K562 (cell line): Measurements from ENCODE around the gene RASSF1. TPM values are rescaled to one million over a fixed set of nuclear protein-coding genes. Genes with fewer than 3 reads are reported as not detected.

Experiments used
- AFF1 ChIP-seq, 2 experiments: fragments of 450-650 bp; IDR thresholded peaks; 2 replicates each; pipeline ENCODE4 v1.6.1; 2018; ENCODE audit warnings: mild to moderate bottlenecking in 2 of 2, low read depth in 1 of 2; ENCODE audit not compliant: partially characterized antibody in 2 of 2
- CHAMP1 ChIP-seq: fragments of 450-650 bp; IDR thresholded peaks from 2 replicates; pipeline ENCODE4 v1.6.1; 2016; ENCODE audit warnings: mild to moderate bottlenecking
- CTBP1 ChIP-seq: fragments of 450-650 bp; IDR thresholded peaks from 2 replicates; pipeline ENCODE4 v1.6.1; 2016; ENCODE audit warnings: borderline replicate concordance
- DIDO1 ChIP-seq: fragments of 450-650 bp; IDR thresholded peaks from 2 replicates; pipeline ENCODE4 v1.6.1; 2016; ENCODE audit warnings: low read depth, missing biosample characterization, missing genetic modification characterization
- EZH2 ChIP-seq: IDR thresholded peaks from 2 replicates; pipeline ENCODE4 v1.6.1; 2012; ENCODE audit warnings: low read depth, mild to moderate bottlenecking, inconsistent platforms, low read length, borderline replicate concordance
- GABPA ChIP-seq: fragments of 200-800 bp; sonication (Bioruptor generic); conservative IDR thresholded peaks from 2 replicates; pipeline ENCODE4 v1.6.1; 2016; ENCODE audit warnings: low read depth, missing genetic modification characterization, missing compliant biosample characterization
- HDAC6 ChIP-seq: IDR thresholded peaks from 2 replicates; pipeline ENCODE4 v1.6.1; 2012; ENCODE audit warnings: low read depth, mild to moderate bottlenecking, control low read depth, inconsistent platforms, low read length, moderate library complexity
- HMG20A ChIP-seq: fragments of 450-650 bp; formaldehyde crosslinking; conservative IDR thresholded peaks from 2 replicates; pipeline ENCODE4 v1.4.0; 2020; ENCODE audit warnings: mild to moderate bottlenecking, mixed read lengths
- HMG20B ChIP-seq: fragments of 250-450 bp; sonication (Bioruptor Pico); IDR thresholded peaks from 2 replicates; pipeline ENCODE4 v1.5.0; 2021; ENCODE audit warnings: mild to moderate bottlenecking
- KDM4B ChIP-seq, 2 experiments: fragments of 450-650 bp in 1 of 2; sonication (generic) in 1 of 2; IDR thresholded peaks; 2 replicates each; pipeline ENCODE4 v1.6.1; 2016 to 2017; ENCODE audit warnings: borderline replicate concordance in 2 of 2, antibody characterized with exemption in 1 of 2, low read depth in 1 of 2, mild to moderate bottlenecking in 1 of 2
- NCOA6 ChIP-seq: fragments of 450-650 bp; IDR thresholded peaks from 2 replicates; pipeline ENCODE4 v1.6.1; 2017; ENCODE audit warnings: mild to moderate bottlenecking
- PTBP1 ChIP-seq: fragments of 200-400 bp; formaldehyde crosslinking; IDR thresholded peaks from 2 replicates; pipeline ENCODE4 v1.6.1; 2017; ENCODE audit warnings: low read depth, low read length
- RBM39 ChIP-seq: fragments of 200-400 bp; formaldehyde crosslinking; optimal IDR thresholded peaks from 2 replicates; pipeline ENCODE3; 2018; ENCODE audit warnings: low read depth, low read length
- SAP30 ChIP-seq: fragments of 200-600 bp; sonication (generic); IDR thresholded peaks from 2 replicates; pipeline ENCODE4 v1.6.1; 2012; ENCODE audit warnings: borderline replicate concordance, low read depth, mild to moderate bottlenecking, moderate library complexity, low read length, control low read depth, inconsistent platforms; ENCODE audit not compliant: insufficient read depth, poor library complexity, severe bottlenecking
- SIN3B ChIP-seq: fragments of 450-650 bp; IDR thresholded peaks from 2 replicates; pipeline ENCODE4 v1.6.1; 2017; ENCODE audit warnings: low read depth, mild to moderate bottlenecking, moderate library complexity
- SMAD1 ChIP-seq: fragments of 150-350 bp; IDR thresholded peaks from 2 replicates; pipeline ENCODE4 v1.6.1; 2014; ENCODE audit warnings: low read length, low read depth; ENCODE audit not compliant: partially characterized antibody
- SNRNP70 ChIP-seq: fragments of 200-400 bp; formaldehyde crosslinking; optimal IDR thresholded peaks from 2 replicates; pipeline ENCODE3; 2017; ENCODE audit warnings: low read depth, low read length
- TAF1 ChIP-seq: IDR thresholded peaks from 2 replicates; pipeline ENCODE4 v1.6.1; 2011; ENCODE audit warnings: mild to moderate bottlenecking, low read length, moderate library complexity; ENCODE audit not compliant: insufficient read depth, control insufficient read depth, severe bottlenecking; ENCODE audit errors: extremely low read depth
- polyA plus RNA-seq, 8 experiments: library from polyadenylated mRNA; depleted of rRNA in 4 of 8; stranded (reverse) in 5 of 8; unstranded in 3 of 8; fragments of >200 nt; fragmentation: Nextera tagmentation in 2 of 8; fragmentation: Illumina TruSeq in 1 of 8; extraction: Ambion mirVana in 2 of 8; extraction: Trizol in 1 of 8; gene quantifications; 2 replicates each; pipeline versions ENCODE4 v1.2.1 to v1.2.3, GENCODE V29; 2011 to 2014; ENCODE audit warnings: inconsistent platforms in 1 of 8, missing spikeins in 1 of 8
- total RNA-seq, 7 experiments: library from RNA; depleted of rRNA in 6 of 7; stranded (reverse); fragments of >200 nt in 6 of 7; fragmentation: Illumina TruSeq in 2 of 7; extraction: Trizol in 2 of 7; gene quantifications; 2 replicates each; pipeline versions ENCODE4 v1.2.1 to v1.2.3, GENCODE V29; 2011 to 2021; ENCODE audit warnings: low replicate concordance in 1 of 7

Gene RASSF1
- total and polyA plus RNA-seq, 9 of the 15 experiments (the other 6 are each of a cell fraction or from before 2014, with no cell fraction given): 3.6 to 57.1 (median 24.6) TPM

GRCh38 chr3:50340448-50341329 lies at the start of gene RASSF1 (continued):
- TF ChIP-seq AFF1 (IDR thresholded peaks at IDR 0.05; ENCODE audit: low read depth in 1 of 2, partially characterized antibody in 2 of 2): no peak
- no peak for TF ChIP-seq HMG20B (CRISPR knock-in tag)
- no peak for TF ChIP-seq SMAD1
- no peak for TF ChIP-seq SNRNP70
- no peak for TF ChIP-seq HMG20A (CRISPR knock-in tag)
- no peak for TF ChIP-seq KDM4B (IDR thresholded peaks at IDR 0.05; ENCODE audit: borderline replicate concordance in 2 of 2, low read depth in 1 of 2)
- no peak for TF ChIP-seq RBM39
- peak; percentile 69 for TF ChIP-seq SAP30
- no peak for TF ChIP-seq NCOA6
- peak; percentile 14; the same call in 1 of the 2 replicates for TF ChIP-seq CTBP1
- TF ChIP-seq SIN3B: no peak
- no peak for TF ChIP-seq DIDO1 (tag)
- no peak for TF ChIP-seq HDAC6
- TF ChIP-seq EZH2: no peak
- no peak for TF ChIP-seq TAF1
- no peak for TF ChIP-seq PTBP1
- no peak for TF ChIP-seq CHAMP1
- TF ChIP-seq GABPA: peak; percentile 69
